Measurements from ENCODE around the gene NEURL1.
A peak's percentile ranks its signal among the peaks of the same experiment; 100 is the strongest.
"Not testable (repeated sequence)": the region's sequence is repeated elsewhere in the genome, so short reads cannot be mapped to it uniquely, and the experiment has no call there.

NEURL1 gene

DNA sequence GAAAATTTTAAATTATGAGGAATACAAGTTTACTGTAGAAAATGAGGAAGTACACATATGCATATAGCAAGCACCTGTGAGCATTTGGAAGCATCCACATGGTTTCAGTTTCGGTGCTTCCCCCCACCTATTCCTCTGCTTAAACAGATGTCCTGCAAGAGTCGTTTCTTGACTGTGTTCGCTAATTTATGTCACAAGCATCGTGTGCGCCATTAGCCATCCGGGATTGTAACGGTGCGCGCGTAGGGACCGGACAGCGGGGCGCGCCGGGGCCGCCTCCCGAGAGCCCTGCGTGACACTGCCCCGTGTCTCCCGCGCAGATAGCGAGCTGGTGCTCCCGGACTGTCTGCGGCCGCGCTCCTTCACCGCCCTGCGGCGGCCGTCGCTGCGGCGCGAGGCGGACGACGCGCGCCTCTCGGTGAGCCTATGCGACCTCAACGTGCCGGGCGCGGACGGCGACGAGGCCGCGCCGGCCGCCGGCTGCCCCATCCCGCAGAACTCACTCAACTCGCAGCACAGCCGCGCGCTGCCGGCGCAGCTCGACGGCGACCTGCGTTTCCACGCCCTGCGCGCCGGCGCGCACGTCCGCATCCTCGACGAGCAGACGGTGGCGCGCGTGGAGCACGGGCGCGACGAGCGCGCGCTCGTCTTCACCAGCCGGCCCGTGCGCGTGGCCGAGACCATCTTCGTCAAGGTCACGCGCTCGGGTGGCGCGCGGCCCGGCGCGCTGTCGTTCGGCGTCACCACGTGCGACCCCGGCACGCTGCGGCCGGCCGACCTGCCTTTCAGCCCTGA lies 90.9 kb downstream of the NEURL1 start:
- no peak for DNase-seq (ENCODE audit: low read depth)

GRCh38 chr10:103585011-103585405 lies 91.5 kb downstream of the NEURL1 start:
- DNase-seq (ENCODE audit: low read depth): no peak

- DNase-seq (ENCODE audit: low read depth): no peak
These were observed 93.6 kb downstream of the NEURL1 start for GRCh38 chr10:103587073-103587472.

DNA sequence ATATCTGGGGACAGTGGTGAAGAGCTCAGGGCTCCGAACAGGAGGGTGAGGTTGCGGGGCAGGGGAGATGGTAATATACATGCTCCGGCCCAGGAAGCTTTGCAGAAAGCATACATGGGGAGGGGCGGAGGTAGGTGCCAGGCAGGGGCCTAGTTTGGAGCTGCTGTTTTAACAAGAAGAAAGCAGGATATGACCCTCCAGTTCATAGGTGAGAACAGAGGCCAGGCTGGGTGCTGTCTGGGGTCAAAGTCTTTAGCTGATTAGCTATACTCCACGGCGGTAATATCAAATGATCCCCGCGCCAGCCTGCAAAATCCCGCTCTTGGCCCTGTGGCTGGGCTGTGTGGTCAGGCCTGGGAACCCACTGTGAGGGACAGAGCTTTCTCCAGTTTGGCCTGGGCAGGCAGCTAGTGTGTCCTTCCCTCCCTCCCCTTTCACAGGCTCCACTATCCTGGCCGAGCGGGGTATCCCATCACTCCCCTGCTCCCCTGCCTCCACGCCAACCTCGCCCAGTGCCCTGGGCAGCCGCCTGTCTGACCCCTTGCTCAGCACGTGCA lies 95.6 kb downstream of the NEURL1 start:
- DNase-seq (ENCODE audit: low read depth): no peak

- no peak for DNase-seq (ENCODE audit: low read depth)
These were observed 96.6 kb downstream of the NEURL1 start for GRCh38 chr10:103590060-103590459.

DNA sequence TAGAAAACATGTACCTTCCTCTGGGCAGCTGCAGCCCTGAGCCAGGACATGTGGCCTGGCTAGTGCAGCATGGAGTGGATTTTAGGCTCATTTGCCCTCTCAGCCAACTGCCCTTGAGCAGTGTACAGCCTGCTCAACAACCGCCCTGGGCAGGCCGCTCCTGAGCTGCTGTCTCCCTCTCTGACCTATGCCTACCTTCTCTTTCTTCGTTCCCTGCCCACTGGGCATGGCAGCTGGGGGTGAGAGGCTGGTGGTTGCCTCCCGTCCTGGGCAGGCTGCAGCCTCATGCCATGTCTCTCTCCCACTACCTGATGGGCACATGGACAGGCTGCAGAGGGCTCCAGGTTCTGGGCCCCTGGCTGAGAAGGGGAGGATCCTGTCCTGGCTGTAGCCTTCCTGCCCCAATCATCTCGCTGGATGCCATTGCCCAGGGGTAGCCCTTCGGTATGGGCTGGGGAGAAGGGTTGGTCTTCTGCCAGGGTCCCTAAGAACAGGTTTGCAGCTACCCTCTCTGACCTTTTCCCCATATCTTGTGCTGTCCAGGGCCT lies 97.3 kb downstream of the NEURL1 start:
- DNase-seq (ENCODE audit: low read depth): no peak

DNA sequence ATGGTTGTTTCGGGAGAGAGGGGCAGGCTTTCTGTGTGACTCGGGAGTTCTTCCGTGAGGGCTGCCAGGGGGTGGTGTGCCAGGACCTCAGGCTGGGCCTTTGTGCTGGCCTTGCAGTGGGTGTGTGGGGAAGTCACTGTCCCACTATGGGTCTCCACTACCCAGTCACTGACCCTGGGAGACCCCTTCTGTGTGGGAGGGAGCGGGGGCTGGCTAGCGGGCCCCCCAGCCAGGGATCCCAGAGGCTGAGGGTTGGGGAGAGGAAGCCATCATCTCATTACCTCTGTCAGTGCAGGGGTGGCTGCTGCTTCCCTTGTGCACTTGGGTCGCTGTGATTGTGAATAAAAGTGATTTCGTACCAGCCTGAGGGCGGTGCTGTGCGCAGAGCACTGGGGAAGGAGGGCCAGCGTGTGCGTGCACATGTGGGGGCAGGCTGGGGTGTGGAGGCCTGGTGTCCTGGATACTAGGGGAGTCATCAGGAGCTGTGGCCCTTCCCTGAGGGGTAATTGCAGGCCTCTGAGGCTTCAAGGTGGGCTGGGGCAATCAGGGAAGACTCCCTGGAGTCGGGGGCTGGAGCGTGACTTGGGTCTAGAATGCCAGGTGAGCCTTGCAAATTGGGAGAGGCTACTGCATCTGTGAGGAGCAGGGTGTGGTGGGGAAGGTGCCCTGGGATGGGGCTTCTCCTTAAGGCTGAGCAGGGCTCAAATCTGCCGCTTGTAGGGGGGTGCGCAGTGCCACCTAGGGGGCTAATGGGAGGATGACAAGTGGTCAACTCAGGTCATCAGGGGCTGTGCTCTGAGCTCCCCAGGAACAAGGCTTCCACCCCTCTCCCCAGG lies 98.9 kb downstream of the NEURL1 start:
- DNase-seq (ENCODE audit: low read depth): no peak

- DNase-seq (ENCODE audit: low read depth): no peak
These were observed 99.6 kb downstream of the NEURL1 start for GRCh38 chr10:103593022-103593570.

- DNase-seq (ENCODE audit: low read depth): no peak
These were observed 102.6 kb downstream of the NEURL1 start for GRCh38 chr10:103595933-103596726.

DNA sequence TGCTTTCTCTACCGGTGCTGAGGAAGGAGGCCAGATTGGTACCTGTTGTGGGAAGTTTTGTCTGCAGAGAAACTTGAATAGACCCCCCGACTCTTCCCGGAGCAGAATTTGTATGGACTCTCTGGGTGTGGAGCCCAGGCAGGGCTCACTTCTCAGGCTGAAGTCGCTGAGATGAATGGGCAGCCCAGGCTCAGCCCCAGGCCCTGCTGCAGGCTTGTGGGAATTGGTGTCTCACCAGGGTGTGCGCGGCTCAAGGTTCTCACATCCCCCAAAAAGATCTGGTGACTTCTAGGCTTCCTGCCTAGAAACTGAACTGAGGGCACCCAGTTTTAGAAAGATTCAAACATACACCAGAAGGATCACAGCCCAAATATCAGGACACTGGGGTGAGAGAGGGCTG lies 103.5 kb downstream of the NEURL1 start:
- DNase-seq (ENCODE audit: low read depth): no peak

- peak; percentile 51 for DNase-seq (ENCODE audit: low read depth)
These were observed 105.2 kb downstream of the NEURL1 start for GRCh38 chr10:103598654-103599115.

DNA sequence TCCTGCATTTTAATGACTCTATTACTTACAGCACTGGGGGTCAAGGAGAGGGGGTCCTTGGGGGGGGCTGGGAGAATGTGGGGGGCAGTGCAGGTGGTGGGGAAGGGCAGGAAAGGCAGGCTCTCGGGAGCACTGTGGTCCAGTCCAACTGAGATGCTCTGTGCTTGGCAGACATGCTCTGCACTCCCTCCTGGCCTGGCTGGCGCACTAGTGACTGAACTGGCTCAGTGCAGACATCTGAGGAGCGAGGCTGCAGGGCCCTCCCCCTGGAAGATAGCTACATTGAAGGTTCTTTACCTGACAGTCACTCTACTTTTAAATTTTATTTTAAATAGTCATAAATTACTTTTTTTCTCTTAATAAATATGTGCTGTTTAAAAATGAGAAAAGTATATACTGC lies 105.7 kb downstream of the NEURL1 start:
- no peak for DNase-seq (ENCODE audit: low read depth)

- no peak for DNase-seq (ENCODE audit: low read depth)
These were observed 106.4 kb downstream of the NEURL1 start for GRCh38 chr10:103599907-103600306.

GRCh38 chr10:103600325-103600724 lies 106.8 kb downstream of the NEURL1 start:
- no peak for DNase-seq (ENCODE audit: low read depth)

GRCh38 chr10:103600956-103601569 lies 107.6 kb downstream of the NEURL1 start:
- no peak for DNase-seq (ENCODE audit: low read depth)

- DNase-seq (ENCODE audit: low read depth): no peak
These were observed 108.7 kb downstream of the NEURL1 start for GRCh38 chr10:103602028-103602851.

GRCh38 chr10:103602852-103603155 lies 109.3 kb downstream of the NEURL1 start:
- DNase-seq (ENCODE audit: low read depth): no peak

DNA sequence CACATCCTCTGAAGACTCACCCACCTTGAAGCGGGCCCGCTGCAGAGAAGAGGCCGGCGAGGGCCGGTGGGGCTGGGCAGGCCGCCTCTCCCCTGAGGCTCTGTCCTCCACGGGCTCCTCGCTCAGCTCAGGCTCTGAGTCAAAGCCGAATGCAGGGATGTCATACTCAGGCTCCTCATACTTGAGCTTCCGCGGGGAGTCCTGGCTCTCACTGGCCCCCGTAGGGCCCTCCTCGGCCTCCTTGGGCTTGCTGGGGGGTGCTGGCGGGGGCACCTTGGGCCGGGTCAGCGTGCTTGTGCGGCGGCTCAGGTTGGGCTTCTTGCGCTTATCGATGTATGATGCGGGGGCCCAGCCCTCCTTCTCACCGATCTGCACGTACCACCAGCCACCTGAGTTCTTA lies 109.9 kb downstream of the NEURL1 start:
- DNase-seq (ENCODE audit: low read depth): no peak

DNA sequence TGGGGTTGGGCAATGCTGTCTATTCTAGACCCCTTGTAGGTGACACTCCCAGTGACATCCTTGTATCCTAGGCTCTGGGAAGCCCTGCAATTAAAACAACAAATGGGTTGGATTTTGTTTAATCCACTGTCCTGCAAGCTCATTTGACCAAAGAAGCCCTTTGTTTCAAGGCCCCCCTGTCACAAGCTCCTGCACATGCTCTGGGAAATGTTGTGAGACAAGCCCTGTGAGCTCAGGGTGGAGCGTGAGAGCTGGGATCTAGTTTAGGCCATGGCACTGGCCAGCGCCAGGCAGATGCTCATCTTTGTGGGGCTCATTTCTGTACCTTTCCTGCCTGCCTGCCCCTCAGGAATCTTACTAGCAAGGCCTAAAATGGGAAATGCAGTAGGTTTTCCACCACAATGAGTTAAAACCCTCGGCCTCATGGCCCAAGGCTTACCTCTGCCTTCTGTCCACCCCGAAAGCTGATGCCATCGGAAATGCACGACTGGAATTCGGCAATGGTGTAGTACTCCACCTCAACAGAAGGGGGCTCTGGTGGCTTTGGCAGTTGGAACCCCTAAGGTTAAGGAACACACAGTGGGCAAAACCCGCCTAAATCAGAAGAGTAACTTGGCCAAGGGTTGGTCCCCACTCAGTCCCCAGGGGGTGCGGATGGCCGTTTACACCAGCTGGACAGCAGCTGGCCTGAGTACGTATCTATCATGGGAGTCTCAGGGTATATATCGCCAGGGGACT lies 112.0 kb downstream of the NEURL1 start:
- peak; percentile 53 for DNase-seq (ENCODE audit: low read depth)

DNA sequence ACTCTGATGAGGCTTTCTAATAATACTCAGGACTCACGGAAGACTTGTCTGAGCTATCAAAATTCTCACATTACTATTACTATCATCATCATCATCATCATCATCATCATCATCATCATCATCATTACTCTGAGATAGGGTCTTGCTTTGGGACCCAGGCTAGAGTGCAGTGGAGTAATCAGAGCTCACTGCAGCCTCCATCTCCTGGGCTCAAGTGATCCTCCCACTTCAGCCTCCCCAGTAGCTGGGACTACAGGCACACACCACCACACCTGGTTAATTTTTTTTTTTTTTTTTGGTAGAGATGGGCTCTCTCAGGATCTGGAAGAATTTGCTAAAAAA lies 112.6 kb downstream of the NEURL1 start:
- DNase-seq (ENCODE audit: low read depth): not testable (repeated sequence)
